Coronary artery (tissue), 2 donors: Measurements from ENCODE around the gene ZNF506.
A peak's percentile ranks its signal among the peaks of the same experiment; 100 is the strongest.
"Not testable (repeated sequence)": the region's sequence is repeated elsewhere in the genome, so short reads cannot be mapped to it uniquely, and the experiment has no call there.

Source experiments
- DNase-seq: peaks from one replicate; pipeline ENCODE4 v3.0.0-alpha.2; 2017; ENCODE audit warnings: low spot score
- H3K27ac ChIP-seq, 2 donors: fragments of 200-600 bp; sonication (generic); one replicate each; pipeline ENCODE4 v1.5.1; 2016 to 2019
- H3K4me3 ChIP-seq: fragments of 200-600 bp; sonication (generic); 2 replicates; pipeline ENCODE4 v1.5.1; 2016; ENCODE audit warnings: mild to moderate bottlenecking, moderate library complexity
- CTCF ChIP-seq: fragments of 200-600 bp; sonication (generic); IDR thresholded peaks from one replicate; pipeline ENCODE4 v1.5.1; 2019; ENCODE audit warnings: antibody characterized with exemption

Gene ZNF506

GRCh38 chr19:19747357-19748220 lies 74.0 kb downstream of the ZNF506 start:
- DNase-seq, result peak; percentile 57
- TF ChIP-seq CTCF, result no peak
- no peak overlapping the region for H3K4me3 ChIP-seq

GRCh38 chr19:19746286-19747213 lies 75.0 kb downstream of the ZNF506 start:
- Histone ChIP-seq H3K4me3 (no peak overlapping the region), H3K27ac (no peak overlapping the region)
- no peak for TF ChIP-seq CTCF
- DNase-seq, result peak; percentile 58

More at GRCh38 chr19:19747357-19748220, 74.0 kb downstream of the ZNF506 start:
- no peak overlapping the region for H3K27ac ChIP-seq

DNA sequence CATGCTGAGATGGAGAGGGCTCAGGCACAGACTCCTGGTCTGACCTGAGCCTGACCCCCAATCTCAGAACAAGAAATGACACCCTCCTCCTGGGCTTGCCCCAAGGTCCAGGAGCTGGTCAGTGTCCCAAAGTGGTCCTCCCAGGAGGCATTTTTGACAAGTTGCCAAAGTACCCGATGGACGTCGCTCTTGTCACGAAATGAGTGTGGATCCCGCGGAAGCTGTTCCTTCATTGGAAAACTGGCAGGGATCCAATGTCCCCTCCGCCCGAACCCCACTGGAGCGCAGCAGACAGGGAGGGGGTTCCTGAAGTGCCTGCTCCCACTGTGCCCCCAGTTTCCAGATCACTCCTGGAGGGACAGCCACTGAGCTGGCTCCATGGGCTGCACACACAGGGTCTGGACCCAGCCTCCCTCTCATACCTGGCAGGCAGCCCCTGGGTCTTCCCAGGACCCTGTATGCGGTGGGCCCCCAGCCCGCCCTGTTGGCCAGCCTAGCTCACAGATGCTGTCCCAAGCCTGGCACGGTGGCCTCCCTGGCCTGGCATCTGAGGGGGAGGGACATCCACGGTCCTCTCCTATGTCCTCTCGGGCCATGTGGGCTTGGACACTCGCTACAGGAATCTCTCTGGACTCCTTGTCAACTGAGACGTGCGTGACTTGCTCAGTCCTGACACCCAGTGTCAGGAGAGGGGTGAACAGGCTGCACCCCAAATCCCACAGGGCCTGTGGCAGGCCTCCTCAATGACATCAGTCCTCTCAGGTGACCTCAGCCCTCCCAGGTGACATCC lies 75.9 kb downstream of the ZNF506 start:
- no peak for DNase-seq
- Histone ChIP-seq H3K27ac (no peak overlapping the region), H3K4me3 (no peak overlapping the region)
- TF ChIP-seq CTCF, result no peak

DNA sequence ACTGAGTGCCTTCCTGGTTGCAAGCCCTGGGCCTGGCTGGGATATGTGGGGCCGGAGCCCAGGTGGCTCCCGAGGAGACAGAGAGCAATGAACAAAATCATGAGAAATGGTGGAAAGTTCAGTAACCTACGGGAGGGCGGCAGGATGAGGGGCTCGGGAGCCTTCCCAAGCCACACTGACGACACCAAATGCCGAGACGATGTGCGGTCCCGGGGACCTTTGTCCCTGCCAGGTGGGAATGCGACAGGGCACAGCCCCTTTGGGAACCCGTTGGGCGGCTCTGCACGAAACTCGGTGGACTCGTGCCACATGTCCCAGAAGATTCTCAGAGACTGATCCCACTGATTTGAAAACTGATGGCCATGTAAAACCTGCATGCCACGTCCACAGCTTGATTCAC lies 76.9 kb downstream of the ZNF506 start:
- TF ChIP-seq CTCF, result no peak

GRCh38 chr19:19743921-19744320 lies 77.6 kb downstream of the ZNF506 start:
- H3K27ac ChIP-seq, H3K4me3 ChIP-seq, DNase-seq: not testable (repeated sequence)

More for the DNA sequence above, 76.9 kb downstream of the ZNF506 start:
- peak; percentile 67 for DNase-seq
- Histone ChIP-seq H3K27ac (no peak overlapping the region), H3K4me3 (no peak overlapping the region)

DNA sequence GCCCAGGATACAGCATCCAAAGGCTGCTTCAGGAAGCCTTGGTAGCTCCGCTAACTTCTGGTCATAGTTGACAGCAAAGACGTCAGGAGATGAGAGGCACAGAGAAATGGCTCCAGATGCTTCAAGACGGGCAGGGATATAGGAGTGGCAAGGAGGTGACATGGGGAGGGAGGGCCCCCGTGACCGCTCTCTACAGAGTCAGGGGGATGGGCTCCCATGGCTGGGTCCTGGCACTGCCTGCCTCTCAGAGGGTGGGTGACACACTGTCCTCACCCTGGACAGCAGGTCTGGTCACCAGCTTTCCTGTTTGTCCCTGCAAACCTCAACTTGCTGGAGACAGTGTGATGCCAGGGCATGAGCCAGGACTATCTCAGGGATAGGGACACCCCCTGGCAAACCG lies 78.4 kb downstream of the ZNF506 start:
- no peak for TF ChIP-seq CTCF
- DNase-seq, result no peak
- H3K27ac ChIP-seq, result no peak overlapping the region
- H3K4me3 ChIP-seq, result no peak overlapping the region

DNA sequence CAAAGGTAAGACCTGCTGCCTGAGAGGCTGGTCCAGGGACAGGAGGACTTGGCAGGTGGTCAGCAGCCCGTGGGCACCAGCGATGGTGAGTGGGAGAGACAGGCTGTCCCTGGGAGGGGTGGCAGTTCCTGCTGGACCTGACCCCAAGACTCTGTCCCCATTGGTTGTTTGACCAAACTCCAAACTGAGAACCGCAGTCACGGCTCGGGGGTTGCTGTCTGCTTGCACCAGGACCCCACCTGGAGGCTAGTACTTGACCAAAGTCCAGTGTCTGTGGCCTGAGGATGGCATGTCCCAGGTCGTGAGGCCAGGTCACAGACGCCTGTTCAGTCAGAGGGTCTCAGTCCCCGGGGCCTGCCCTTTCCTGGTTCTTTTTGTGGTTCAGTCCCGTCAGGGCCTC lies 78.8 kb downstream of the ZNF506 start:
- DNase-seq, result peak; percentile 45
- Histone ChIP-seq H3K27ac (no peak overlapping the region), H3K4me3 (no peak overlapping the region)
- TF ChIP-seq CTCF, result no peak
